TTC549 (cell line): Measurements from ENCODE around the gene SH2B3.
"Not testable (repeated sequence)": the region's sequence is repeated elsewhere in the genome, so short reads cannot be mapped to it uniquely, and the experiment has no call there.

Experiments used
- FAIRE-seq: peaks from 2 replicates; lab custom pipeline; 2012; peaks lifted over from hg19 to GRCh38; lab: Jason Lieb, UNC

Gene SH2B3

GRCh38 chr12:111405859-111406473, at the start of gene SH2B3:
Gene SH2B3 (plus strand): TSS chr12:111405923. CDS start chr12:111418146, 12,223 bp downstream.
- FAIRE-seq = no peak

GRCh38 chr12:111359231-111359913, 46.4 kb upstream of the SH2B3 start:
- no peak for FAIRE-seq

- no peak for FAIRE-seq
Observed at GRCh38 chr12:111359914-111360276, 45.8 kb upstream of the SH2B3 start.

DNA sequence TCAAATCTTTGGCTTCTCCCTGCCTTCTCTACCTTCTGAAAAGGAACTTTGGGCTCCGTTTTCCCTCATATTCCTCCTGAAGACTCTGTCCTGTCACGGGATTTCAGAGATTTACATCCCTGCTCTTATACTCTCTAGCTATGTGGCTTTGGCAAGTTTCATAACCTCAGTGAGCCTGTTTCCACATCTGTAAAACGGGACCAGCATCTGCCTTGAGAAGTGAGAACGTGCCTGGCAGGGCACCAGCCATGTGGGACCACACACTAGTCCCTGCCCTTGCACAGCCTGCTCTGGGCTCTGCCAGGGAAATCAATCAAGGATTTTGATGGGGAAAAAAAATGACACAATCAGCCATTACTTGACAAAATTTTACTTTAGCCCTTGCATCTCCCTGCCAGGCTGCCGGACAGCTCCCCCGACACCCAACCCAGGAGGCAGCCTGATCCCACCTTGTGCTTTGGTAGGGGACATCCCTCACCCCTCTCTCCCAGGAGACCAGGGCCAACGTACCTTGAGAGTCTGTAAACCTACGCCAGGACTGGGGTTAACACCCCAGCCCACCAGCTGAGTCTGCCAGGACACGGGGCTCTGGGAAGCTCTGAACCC, 45.3 kb upstream of the SH2B3 start:
- FAIRE-seq = no peak

GRCh38 chr12:111361073-111361716, 44.5 kb upstream of the SH2B3 start:
- no peak for FAIRE-seq

GRCh38 chr12:111361717-111362576, 43.8 kb upstream of the SH2B3 start:
- no peak for FAIRE-seq

- FAIRE-seq = no peak
Observed at GRCh38 chr12:111362687-111363475, 42.8 kb upstream of the SH2B3 start.

DNA sequence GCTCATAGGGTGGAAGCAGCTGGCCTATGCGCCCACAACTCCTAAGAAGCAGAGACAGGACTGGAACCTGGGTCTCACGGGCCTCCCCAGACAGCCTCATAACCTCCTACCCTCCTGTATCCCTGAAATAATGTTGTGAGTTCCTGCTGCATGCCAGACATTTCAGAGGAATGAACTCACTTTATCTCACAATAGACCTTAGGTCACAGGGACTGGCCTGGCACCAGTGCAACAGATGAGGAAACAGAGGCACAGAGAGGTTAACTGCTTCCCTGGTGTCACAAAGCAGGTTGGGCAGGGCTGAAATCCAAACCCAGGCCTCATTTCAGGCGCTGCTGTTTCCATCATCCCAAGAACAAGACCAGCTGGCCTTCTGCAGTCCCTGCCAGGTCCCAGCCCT, 42.1 kb upstream of the SH2B3 start:
- FAIRE-seq = no peak

DNA sequence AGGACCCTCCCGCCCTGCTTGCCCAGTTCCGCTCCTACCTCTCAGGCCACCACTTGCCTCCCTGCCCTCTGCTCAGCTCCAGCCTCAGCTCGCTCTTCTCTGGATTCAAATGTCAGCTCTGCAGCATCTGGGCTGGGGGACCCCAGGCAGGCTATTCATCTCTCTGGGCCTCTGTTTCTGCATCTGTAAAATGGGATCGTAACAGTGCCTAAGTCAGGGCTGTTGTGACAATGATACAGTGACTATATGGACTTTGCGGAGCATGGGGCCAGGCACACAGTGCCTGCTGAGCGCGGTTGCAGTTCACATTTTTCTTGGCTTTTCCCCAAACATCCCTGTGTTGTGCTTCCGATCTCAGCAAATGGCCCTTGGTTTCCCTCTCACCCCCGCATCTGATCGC, 39.6 kb upstream of the SH2B3 start:
- no peak for FAIRE-seq

GRCh38 chr12:111366583-111366982, 39.1 kb upstream of the SH2B3 start:
- no peak for FAIRE-seq

DNA sequence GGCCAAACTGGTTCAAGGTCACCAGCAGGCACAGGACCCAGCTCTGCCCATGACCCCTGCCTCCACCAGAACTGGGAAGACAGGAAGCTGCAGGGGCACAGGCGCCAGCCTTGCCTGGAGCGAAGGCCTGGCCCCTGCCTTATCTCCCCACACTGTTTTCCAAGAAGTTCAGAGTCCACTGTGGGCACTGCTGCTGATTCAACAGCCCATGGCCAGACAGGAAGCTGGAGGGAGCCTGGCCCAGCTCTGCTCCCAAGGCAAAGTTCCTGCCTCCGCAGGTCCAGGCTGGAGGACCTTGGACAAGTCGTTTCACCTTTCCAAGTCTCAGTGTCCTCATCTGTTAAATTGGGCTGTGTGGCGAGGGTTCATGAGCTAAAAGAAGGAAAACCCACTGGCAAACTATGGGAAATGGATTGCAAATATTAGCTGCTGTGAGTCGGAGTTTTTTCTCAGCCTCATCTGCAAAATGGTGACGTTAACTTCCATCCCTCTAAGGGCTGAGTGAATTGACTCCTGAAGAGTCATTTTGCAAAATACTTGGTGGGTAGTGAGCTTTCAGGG, 38.0 kb upstream of the SH2B3 start:
- FAIRE-seq = no peak

GRCh38 chr12:111368291-111368787, 37.4 kb upstream of the SH2B3 start:
- no peak for FAIRE-seq

GRCh38 chr12:111368788-111369495, 36.8 kb upstream of the SH2B3 start, which contains the start of gene PHETA1:
Gene PHETA1 (minus strand): TSS chr12:111369095. CDS start chr12:111363427, 5,668 bp downstream.
- FAIRE-seq = no peak

DNA sequence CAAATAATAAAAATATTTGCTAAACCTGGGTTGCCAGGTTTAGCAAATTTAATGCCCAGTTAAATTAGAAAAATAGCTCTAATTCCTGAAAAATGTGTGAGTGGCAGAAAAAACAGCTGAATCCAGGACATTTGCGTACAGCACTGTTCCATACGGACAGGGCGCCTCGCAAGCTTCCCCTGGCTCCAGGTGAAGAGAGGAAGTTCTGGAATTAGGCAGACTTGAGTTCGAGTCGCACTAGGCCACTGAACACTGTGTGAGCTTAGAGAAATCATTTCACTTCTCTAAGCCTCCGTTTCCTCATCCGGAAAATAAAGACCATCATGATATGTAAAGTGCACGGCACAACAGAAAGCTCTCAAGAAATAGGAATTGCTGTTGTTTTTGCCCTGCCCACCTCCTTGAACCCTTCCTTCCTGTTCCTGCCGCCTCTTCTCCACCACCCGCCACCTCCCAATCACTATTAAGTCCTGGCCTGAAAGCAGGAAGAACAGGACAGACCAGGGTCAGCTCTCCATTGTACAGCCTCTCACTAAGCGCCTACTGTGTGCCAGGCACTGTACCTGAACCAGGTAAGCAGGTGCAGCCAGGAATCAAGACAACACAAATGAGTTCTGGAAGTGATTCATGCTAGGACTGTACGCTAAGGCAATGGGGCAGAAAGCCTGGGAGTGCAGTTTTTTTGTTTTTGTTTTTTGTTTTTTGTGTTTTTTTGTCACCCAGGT, 36.1 kb upstream of the SH2B3 start:
- no peak for FAIRE-seq

- FAIRE-seq = not testable (repeated sequence)
Observed at GRCh38 chr12:111373231-111373630, 32.5 kb upstream of the SH2B3 start.

DNA sequence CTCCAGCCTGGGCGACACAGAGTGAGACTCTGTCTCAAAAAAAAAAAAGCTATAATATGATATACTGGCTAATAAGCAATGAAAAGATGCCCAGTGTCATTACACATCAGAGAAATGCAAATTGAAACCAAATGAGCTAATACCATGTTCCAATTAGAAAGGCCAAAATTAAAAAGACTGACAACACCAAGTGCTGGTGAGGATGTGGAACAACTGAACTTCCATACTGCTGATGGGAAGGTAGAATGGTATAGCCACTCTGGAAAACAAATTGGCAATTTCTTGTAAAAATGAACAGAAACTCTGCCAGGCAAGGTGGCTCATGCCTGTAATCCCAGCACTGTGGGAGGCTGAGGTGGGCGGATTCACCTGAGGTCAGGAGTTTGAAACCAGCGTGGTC, 28.3 kb upstream of the SH2B3 start:
- no peak for FAIRE-seq

- no peak for FAIRE-seq
Observed at GRCh38 chr12:111379942-111380554, 25.7 kb upstream of the SH2B3 start.

DNA sequence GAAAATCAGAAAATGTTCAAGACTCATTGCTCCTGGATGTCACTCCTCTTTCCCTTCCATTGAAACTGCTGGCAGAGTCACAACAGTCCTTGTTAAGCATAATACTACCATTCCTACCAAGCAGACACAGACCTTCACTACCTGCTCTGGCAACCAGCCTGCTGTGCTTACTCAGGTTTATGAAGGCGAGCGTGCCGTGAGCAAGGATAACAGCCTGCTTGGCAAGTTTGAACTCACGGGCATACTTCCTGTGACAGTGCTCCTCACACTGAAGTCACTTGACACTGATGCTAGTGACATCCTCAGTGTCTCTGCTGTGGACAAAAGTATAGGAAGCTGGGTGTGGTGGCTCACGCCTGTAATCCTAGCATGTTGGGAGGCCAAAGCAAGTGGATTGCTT, 21.1 kb upstream of the SH2B3 start:
- no peak for FAIRE-seq

GRCh38 chr12:111386885-111387284, 18.8 kb upstream of the SH2B3 start:
- FAIRE-seq = no peak
